Breast epithelium (tissue), 3 donors: ENCODE measurements around the gene HOXA5.

Experiments used
- CTCF ChIP-seq, 3 donors: fragments of 450-650 bp; IDR thresholded peaks; one replicate each; pipeline ENCODE4 v1.5.1; 2016 to 2017; ENCODE audit warnings: antibody characterized with exemption in 3 of 3, mild to moderate bottlenecking in 3 of 3, moderate library complexity in 3 of 3
- POLR2A ChIP-seq: fragments of 450-650 bp; IDR thresholded peaks from one replicate; pipeline ENCODE4 v1.6.1; 2016; ENCODE audit warnings: antibody characterized with exemption, mild to moderate bottlenecking, moderate library complexity
- POLR2AphosphoS5 ChIP-seq, 3 donors: sonication (generic); formaldehyde crosslinking; IDR thresholded peaks; one replicate each; pipeline ENCODE4 v1.6.1; 2017; ENCODE audit warnings: antibody characterized with exemption in 3 of 3

GRCh38 chr7:27139334-27140125 is 4.0 kb downstream of the HOXA5 start:
- TF ChIP-seq POLR2AphosphoS5 (IDR thresholded peaks at IDR 0.05) (no peak), CTCF (IDR thresholded peaks at IDR 0.05) (no peak), POLR2A (no peak)
